ENCODE data around the gene AUH.
A peak's percentile ranks its signal among the peaks of the same experiment; 100 is the strongest.

The AUH gene

DNA sequence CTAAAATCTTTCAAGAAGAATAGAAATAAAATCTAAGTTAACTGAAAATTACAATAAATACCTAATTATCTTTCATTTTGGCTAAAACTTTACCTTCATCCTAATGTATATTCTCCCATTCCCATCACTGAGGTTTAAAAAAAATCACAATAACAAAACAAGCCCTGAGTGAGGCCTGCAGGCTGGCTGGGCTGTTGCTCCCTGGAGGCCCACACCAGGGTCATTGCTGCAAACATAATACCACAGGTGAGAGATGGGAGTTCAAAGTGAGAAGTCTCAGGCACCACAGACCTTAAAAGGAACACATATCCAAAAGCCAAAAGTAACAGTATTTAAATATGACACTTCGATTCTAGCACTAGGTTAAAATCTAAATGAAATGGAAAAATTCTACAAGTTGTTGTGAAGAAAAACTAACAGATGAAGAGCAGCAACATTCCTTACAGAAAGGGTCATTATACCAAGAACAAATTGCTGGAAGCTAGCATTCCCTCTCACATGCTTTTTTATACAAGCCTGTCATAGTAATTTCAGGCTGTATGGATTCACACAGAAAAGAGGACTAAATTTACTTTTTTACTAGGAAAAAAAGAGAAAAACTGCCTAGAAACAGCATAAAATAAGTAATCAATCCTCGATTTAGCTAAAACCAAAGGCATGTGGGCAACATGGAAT is 57.8 kb downstream of the AUH start:
- Histone ChIP-seq H3K4me1 (ENCODE audit: control insufficient read depth in 2 of 2, insufficient read depth in 2 of 2, low read length in 2 of 2) (no peaks in the 10 kb centered on the region), H3K27ac (ENCODE audit: low read depth in 2 of 2, low read length in 2 of 2) (no peak overlapping the region)

DNA sequence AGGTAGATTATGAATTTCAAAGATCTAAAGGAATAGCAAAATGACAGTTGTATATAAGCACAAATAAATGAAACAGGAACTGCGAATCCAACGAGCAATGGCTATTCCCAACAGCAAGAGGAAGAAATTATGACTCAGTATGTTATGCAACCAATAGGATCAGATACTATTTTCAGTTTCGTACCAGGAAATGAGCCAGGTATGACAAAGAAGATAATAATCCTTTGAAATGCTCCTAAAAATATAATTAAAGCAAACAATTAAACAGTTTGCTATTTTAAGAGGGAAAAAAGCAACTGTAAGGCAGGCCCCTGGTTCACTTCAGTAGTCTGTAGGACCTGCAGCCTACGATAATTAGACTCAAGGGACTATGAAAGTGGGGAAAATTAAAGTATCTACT is 58.9 kb downstream of the AUH start:
- Histone ChIP-seq H3K9me3 (ENCODE audit: control insufficient read depth in 2 of 2, low read length in 2 of 2) (no peaks in the 10 kb centered on the region), H3K27ac (ENCODE audit: low read depth in 2 of 2, low read length in 2 of 2) (peak overlapping the region in 1 of 2 donors; percentile 55), H3K36me3 (ENCODE audit: control insufficient read depth in 2 of 2, insufficient read depth in 2 of 2, low read length in 2 of 2) (peaks cover 0 to 3% of the 10 kb centered on the region in 2 donors), H3K27me3 (ENCODE audit: control insufficient read depth in 2 of 2, insufficient read depth in 2 of 2, low read length in 2 of 2) (no peaks in the 10 kb centered on the region), H3K4me3 (ENCODE audit: low read length in 2 of 2) (no peak overlapping the region), H3K9ac (ENCODE audit: low read depth in 1 of 2, low read length in 2 of 2) (no peak overlapping the region), H3K4me1 (ENCODE audit: control insufficient read depth in 2 of 2, insufficient read depth in 2 of 2, low read length in 2 of 2) (no peaks in the 10 kb centered on the region)

More for the DNA sequence above, 57.8 kb downstream of the AUH start:
- no peaks in the 10 kb centered on the region for H3K27me3 ChIP-seq (ENCODE audit: control insufficient read depth in 2 of 2, insufficient read depth in 2 of 2, low read length in 2 of 2)
- H3K4me3 ChIP-seq (ENCODE audit: low read length in 2 of 2): no peak overlapping the region
- no peak overlapping the region for H3K9ac ChIP-seq (ENCODE audit: low read depth in 1 of 2, low read length in 2 of 2)
- no peaks in the 10 kb centered on the region for H3K9me3 ChIP-seq (ENCODE audit: control insufficient read depth in 2 of 2, low read length in 2 of 2)
- H3K36me3 ChIP-seq (ENCODE audit: control insufficient read depth in 2 of 2, insufficient read depth in 2 of 2, low read length in 2 of 2): peaks cover 0 to 3% of the 10 kb centered on the region in 2 donors

DNA sequence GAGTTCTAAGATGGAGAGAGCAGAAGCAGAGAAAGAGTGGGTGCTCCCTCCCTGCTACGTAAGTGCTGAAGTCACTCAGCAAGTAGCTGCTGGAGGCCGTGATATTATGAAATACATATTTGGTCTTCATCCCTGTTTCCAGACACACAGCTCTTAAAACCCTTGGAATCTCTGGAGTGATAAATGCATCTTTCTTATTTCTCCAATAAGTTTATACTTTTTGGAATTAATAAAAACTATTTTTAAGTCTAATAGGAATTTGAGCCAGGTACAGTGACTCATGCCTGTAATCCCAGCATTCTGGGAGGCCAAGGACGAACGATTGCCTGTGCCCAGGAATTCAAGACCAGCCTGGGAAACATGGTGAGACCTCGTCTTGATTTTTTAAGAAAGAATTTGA is 60.6 kb downstream of the AUH start:
- H3K36me3 ChIP-seq (ENCODE audit: control insufficient read depth in 2 of 2, insufficient read depth in 2 of 2, low read length in 2 of 2): peaks cover 6 to 14% of the 10 kb centered on the region in 2 donors
- H3K9me3 ChIP-seq (ENCODE audit: control insufficient read depth in 2 of 2, low read length in 2 of 2): no peaks in the 10 kb centered on the region
- H3K4me3 ChIP-seq (ENCODE audit: low read length in 2 of 2): no peak overlapping the region
- no peak overlapping the region for H3K27ac ChIP-seq (ENCODE audit: low read depth in 2 of 2, low read length in 2 of 2)
- H3K4me1 ChIP-seq (ENCODE audit: control insufficient read depth in 2 of 2, insufficient read depth in 2 of 2, low read length in 2 of 2): no peaks in the 10 kb centered on the region
- H3K9ac ChIP-seq (ENCODE audit: low read depth in 1 of 2, low read length in 2 of 2): no peak overlapping the region
- H3K27me3 ChIP-seq (ENCODE audit: control insufficient read depth in 2 of 2, insufficient read depth in 2 of 2, low read length in 2 of 2): no peaks in the 10 kb centered on the region

DNA sequence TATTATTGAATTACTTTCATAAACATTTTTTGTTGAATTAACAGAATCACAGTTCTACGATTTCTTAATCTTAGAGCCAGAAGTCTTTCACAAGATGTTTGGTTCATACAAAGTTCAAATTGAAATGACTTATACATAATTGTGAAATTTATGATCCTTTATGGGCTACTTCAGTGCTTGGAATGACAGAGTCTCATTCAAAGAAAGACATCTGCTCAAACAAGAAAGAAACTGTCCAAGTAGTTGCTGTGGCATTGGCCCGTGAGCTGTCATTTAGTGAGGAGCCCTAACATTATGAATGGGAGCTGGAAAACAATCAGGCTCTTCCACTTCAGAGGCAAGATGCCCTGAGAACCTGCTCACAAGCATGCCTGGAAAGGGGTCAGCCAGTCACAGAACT is 63.4 kb downstream of the AUH start:
- H3K4me1 ChIP-seq (ENCODE audit: control insufficient read depth in 2 of 2, insufficient read depth in 2 of 2, low read length in 2 of 2): no peaks in the 10 kb centered on the region

DNA sequence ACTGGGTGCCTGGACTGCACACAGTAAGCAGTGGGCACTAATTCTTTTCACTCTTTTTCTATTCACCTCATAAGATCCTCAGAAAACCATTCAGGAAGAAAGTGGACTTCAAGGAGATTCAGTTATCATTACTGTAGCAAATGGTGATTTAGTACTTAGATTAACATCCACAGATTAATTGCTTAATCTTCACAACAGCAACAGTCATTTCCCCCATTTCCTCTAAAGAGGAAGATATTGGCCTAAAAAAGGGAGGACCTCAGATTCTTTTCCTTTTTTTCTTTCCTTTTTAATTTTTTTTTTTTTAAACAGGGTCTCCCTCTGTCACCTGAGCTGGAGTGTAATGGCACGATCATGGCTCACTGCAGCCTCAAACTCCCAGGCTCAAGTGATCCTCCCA is 64.4 kb downstream of the AUH start:
- Histone ChIP-seq H3K27me3 (ENCODE audit: control insufficient read depth in 2 of 2, insufficient read depth in 2 of 2, low read length in 2 of 2) (no peaks in the 10 kb centered on the region), H3K27ac (ENCODE audit: low read depth in 2 of 2, low read length in 2 of 2) (no peak overlapping the region), H3K9ac (ENCODE audit: low read depth in 1 of 2, low read length in 2 of 2) (no peak overlapping the region), H3K4me1 (ENCODE audit: control insufficient read depth in 2 of 2, insufficient read depth in 2 of 2, low read length in 2 of 2) (no peaks in the 10 kb centered on the region), H3K4me3 (ENCODE audit: low read length in 2 of 2) (no peak overlapping the region), H3K9me3 (ENCODE audit: control insufficient read depth in 2 of 2, low read length in 2 of 2) (no peaks in the 10 kb centered on the region), H3K36me3 (ENCODE audit: control insufficient read depth in 2 of 2, insufficient read depth in 2 of 2, low read length in 2 of 2) (peaks cover 34 to 42% of the 10 kb centered on the region in 2 donors)

More for the DNA sequence above, 63.4 kb downstream of the AUH start:
- H3K27me3 ChIP-seq (ENCODE audit: control insufficient read depth in 2 of 2, insufficient read depth in 2 of 2, low read length in 2 of 2): no peaks in the 10 kb centered on the region
- no peak overlapping the region for H3K9ac ChIP-seq (ENCODE audit: low read depth in 1 of 2, low read length in 2 of 2)
- H3K36me3 ChIP-seq (ENCODE audit: control insufficient read depth in 2 of 2, insufficient read depth in 2 of 2, low read length in 2 of 2): peaks cover 25 to 37% of the 10 kb centered on the region in 2 donors
- H3K27ac ChIP-seq (ENCODE audit: low read depth in 2 of 2, low read length in 2 of 2): no peak overlapping the region
- no peaks in the 10 kb centered on the region for H3K9me3 ChIP-seq (ENCODE audit: control insufficient read depth in 2 of 2, low read length in 2 of 2)
- no peak overlapping the region for H3K4me3 ChIP-seq (ENCODE audit: low read length in 2 of 2)

DNA sequence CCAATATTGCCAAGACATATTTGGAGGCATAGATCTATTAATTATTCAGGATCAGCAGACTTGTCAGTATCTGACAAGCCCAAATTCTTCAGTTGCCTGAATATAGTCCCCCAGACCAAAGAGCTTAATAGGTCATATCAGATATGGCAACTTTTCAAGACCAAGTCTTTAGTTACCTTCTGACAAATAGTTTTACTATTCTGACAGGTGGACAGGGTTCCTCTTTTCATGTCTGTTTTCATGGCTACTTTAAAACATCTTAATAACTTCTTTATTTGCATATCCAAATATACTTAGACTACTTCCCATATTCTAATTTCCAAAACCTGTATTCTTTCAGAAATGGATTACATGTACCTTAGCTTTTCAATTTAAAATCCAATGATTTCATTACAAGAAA is 65.4 kb downstream of the AUH start:
- H3K9me3 ChIP-seq (ENCODE audit: control insufficient read depth in 2 of 2, low read length in 2 of 2): no peaks in the 10 kb centered on the region

DNA sequence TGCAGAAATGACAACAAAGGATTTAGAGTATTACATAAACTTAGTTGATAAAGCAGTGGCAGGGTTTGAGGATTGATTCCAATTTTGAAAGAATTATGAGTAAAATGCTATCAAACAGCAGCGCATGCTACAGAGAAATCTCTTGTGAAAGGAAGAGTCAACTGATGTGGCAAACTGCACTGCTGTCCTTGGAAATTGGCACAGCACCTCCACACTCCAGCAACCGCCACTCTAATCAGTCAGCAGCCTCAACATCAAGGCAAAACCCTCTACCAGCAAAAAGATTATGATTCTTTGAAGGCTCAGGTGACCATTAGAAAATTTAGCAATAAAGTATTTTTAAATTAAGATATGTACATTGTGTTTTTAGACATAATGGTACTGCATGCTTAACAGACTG is 66.4 kb downstream of the AUH start:
- peaks cover 38 to 45% of the 10 kb centered on the region in 2 donors for H3K36me3 ChIP-seq (ENCODE audit: control insufficient read depth in 2 of 2, insufficient read depth in 2 of 2, low read length in 2 of 2)
- H3K4me1 ChIP-seq (ENCODE audit: control insufficient read depth in 2 of 2, insufficient read depth in 2 of 2, low read length in 2 of 2): no peaks in the 10 kb centered on the region
- no peaks in the 10 kb centered on the region for H3K27me3 ChIP-seq (ENCODE audit: control insufficient read depth in 2 of 2, insufficient read depth in 2 of 2, low read length in 2 of 2)
- no peak overlapping the region for H3K9ac ChIP-seq (ENCODE audit: low read depth in 1 of 2, low read length in 2 of 2)
- H3K27ac ChIP-seq (ENCODE audit: low read depth in 2 of 2, low read length in 2 of 2): no peak overlapping the region
- H3K4me3 ChIP-seq (ENCODE audit: low read length in 2 of 2): no peak overlapping the region
- H3K9me3 ChIP-seq (ENCODE audit: control insufficient read depth in 2 of 2, low read length in 2 of 2): no peaks in the 10 kb centered on the region

More for the DNA sequence above, 65.4 kb downstream of the AUH start:
- H3K27ac ChIP-seq (ENCODE audit: low read depth in 2 of 2, low read length in 2 of 2): no peak overlapping the region
- no peak overlapping the region for H3K4me3 ChIP-seq (ENCODE audit: low read length in 2 of 2)
- H3K36me3 ChIP-seq (ENCODE audit: control insufficient read depth in 2 of 2, insufficient read depth in 2 of 2, low read length in 2 of 2): peaks cover 34 to 42% of the 10 kb centered on the region in 2 donors
- H3K4me1 ChIP-seq (ENCODE audit: control insufficient read depth in 2 of 2, insufficient read depth in 2 of 2, low read length in 2 of 2): no peaks in the 10 kb centered on the region
- no peak overlapping the region for H3K9ac ChIP-seq (ENCODE audit: low read depth in 1 of 2, low read length in 2 of 2)
- H3K27me3 ChIP-seq (ENCODE audit: control insufficient read depth in 2 of 2, insufficient read depth in 2 of 2, low read length in 2 of 2): no peaks in the 10 kb centered on the region

DNA sequence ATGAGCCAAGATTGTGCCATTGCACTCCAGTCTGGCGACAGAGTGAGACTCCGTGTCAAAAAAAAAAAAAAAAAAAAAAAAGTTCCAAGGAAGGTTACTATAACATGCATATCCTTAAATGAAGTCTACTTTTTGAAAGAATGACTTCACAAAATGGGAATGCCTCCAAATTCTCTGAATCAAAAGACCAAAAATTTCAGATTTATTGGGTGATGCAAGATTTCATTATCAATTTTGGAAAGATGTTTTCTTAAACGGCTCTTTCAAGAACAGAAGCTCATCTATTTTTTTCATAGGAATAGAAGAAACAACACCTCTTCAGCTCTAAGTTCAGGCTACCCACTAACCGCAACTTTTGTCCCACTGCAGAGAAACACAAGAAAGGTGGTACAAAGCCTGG is 69.9 kb downstream of the AUH start:
- Histone ChIP-seq H3K27ac (ENCODE audit: low read depth in 2 of 2, low read length in 2 of 2) (no peak overlapping the region), H3K4me3 (ENCODE audit: low read length in 2 of 2) (no peak overlapping the region), H3K9ac (ENCODE audit: low read depth in 1 of 2, low read length in 2 of 2) (no peak overlapping the region), H3K27me3 (ENCODE audit: control insufficient read depth in 2 of 2, insufficient read depth in 2 of 2, low read length in 2 of 2) (no peaks in the 10 kb centered on the region), H3K4me1 (ENCODE audit: control insufficient read depth in 2 of 2, insufficient read depth in 2 of 2, low read length in 2 of 2) (no peaks in the 10 kb centered on the region), H3K9me3 (ENCODE audit: control insufficient read depth in 2 of 2, low read length in 2 of 2) (no peaks in the 10 kb centered on the region), H3K36me3 (ENCODE audit: control insufficient read depth in 2 of 2, insufficient read depth in 2 of 2, low read length in 2 of 2) (peaks cover 37 to 38% of the 10 kb centered on the region in 2 donors)

DNA sequence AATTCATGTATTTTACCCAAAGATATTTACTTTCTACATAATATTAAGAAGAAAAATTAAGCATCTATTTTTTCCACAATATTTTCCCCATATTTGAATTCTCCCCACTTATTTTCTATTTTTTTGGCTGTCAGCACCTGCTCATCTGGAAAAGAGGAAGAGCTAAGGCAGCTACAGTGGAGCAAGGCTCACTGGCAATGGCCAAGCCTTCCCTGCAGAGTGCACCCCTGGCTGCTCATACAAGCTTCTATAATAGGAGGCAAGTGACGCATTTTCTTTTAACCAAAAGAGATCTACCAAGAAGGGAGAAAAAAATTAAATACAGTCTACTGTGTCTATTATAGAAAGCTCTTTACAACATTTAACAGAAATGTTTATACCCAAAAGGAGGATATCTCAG is 72.5 kb downstream of the AUH start:
- peaks cover 15 to 25% of the 10 kb centered on the region in 2 donors for H3K36me3 ChIP-seq (ENCODE audit: control insufficient read depth in 2 of 2, insufficient read depth in 2 of 2, low read length in 2 of 2)
- H3K27ac ChIP-seq (ENCODE audit: low read depth in 2 of 2, low read length in 2 of 2): no peak overlapping the region
- H3K4me1 ChIP-seq (ENCODE audit: control insufficient read depth in 2 of 2, insufficient read depth in 2 of 2, low read length in 2 of 2): no peaks in the 10 kb centered on the region
- H3K27me3 ChIP-seq (ENCODE audit: control insufficient read depth in 2 of 2, insufficient read depth in 2 of 2, low read length in 2 of 2): no peaks in the 10 kb centered on the region
- no peaks in the 10 kb centered on the region for H3K9me3 ChIP-seq (ENCODE audit: control insufficient read depth in 2 of 2, low read length in 2 of 2)
- no peak overlapping the region for H3K9ac ChIP-seq (ENCODE audit: low read depth in 1 of 2, low read length in 2 of 2)
- no peak overlapping the region for H3K4me3 ChIP-seq (ENCODE audit: low read length in 2 of 2)

DNA sequence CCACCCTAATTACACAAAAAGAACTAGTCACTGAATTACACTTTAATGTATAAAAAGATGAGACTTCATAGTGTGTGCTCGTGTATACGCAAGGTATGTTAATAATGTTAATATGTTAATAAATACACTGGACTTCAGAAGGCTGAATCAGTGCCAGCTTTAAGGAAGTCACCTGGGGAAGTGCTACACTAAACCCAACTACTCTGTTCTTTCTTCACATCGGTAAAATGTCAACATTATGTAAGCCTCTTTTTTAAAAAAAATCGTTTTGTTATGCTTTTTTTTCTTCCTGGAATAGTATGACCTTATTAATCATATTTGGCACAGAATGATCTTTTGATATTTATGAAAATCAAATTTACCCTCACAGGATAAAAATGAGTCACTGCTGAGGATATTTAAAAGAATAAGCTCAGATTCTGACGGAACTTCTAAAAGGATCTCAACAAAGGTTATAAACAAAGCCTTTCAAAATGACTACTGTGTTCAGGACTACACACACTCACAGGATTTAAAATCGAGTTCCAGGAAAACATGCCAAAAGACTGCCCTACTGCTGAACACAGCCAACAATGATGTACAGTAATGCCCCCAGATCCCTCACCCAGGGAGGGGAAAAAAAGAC is 75.9 kb downstream of the AUH start:
- H3K9ac ChIP-seq (ENCODE audit: low read depth in 1 of 2, low read length in 2 of 2): no peak overlapping the region
- H3K27me3 ChIP-seq (ENCODE audit: control insufficient read depth in 2 of 2, insufficient read depth in 2 of 2, low read length in 2 of 2): no peaks in the 10 kb centered on the region
- H3K4me3 ChIP-seq (ENCODE audit: low read length in 2 of 2): no peak overlapping the region
- H3K9me3 ChIP-seq (ENCODE audit: control insufficient read depth in 2 of 2, low read length in 2 of 2): no peaks in the 10 kb centered on the region
- H3K27ac ChIP-seq (ENCODE audit: low read depth in 2 of 2, low read length in 2 of 2): no peak overlapping the region
- H3K36me3 ChIP-seq (ENCODE audit: control insufficient read depth in 2 of 2, insufficient read depth in 2 of 2, low read length in 2 of 2): peaks cover 3 to 6% of the 10 kb centered on the region in 2 donors
- H3K4me1 ChIP-seq (ENCODE audit: control insufficient read depth in 2 of 2, insufficient read depth in 2 of 2, low read length in 2 of 2): no peaks in the 10 kb centered on the region
